Measurements from ENCODE around the gene TEX36.

- no peak for TF ChIP-seq TAF1 (IDR thresholded peaks at IDR 0.05; ENCODE audit: low read depth, low read length)
- TF ChIP-seq POLR2A (IDR thresholded peaks at IDR 0.05; ENCODE audit: low read depth, low read length): no peak
- no peak for TF ChIP-seq POLR2AphosphoS5 (IDR thresholded peaks at IDR 0.05; ENCODE audit: low read depth, low read length)
- TF ChIP-seq PAX5 (IDR thresholded peaks at IDR 0.05; ENCODE audit: insufficient read depth, low read length, severe bottlenecking): no peak
These were observed 44.4 kb downstream of the TEX36 start for GRCh38 chr10:125638555-125638954.

Data from GM12891 (cell line).